Osteocyte (in vitro differentiated cells): ENCODE results near the gene SECISBP2L. TPM values are rescaled to one million over a fixed set of nuclear protein-coding genes. Genes with fewer than 3 reads are reported as not detected.
A peak's percentile ranks its signal among the peaks of the same experiment; 100 is the strongest.

Experiments
- DNase-seq: peaks from one replicate; pipeline ENCODE4 v3.0.0; 2021; ENCODE audit warnings: mixed read lengths; ENCODE audit not compliant: unreplicated experiment; ENCODE audit errors: extremely low spot score
- H3K27ac Mint-ChIP-seq: one replicate; pipeline ENCODE4 v1.8.0; 2021; ENCODE audit warnings: mild to moderate bottlenecking, mixed read lengths; ENCODE audit not compliant: unreplicated experiment
- H3K27me3 Mint-ChIP-seq: one replicate; pipeline ENCODE4 v1.8.0; 2021; ENCODE audit warnings: mixed read lengths; ENCODE audit not compliant: unreplicated experiment
- H3K36me3 Mint-ChIP-seq: one replicate; pipeline ENCODE4 v1.8.0; 2021; ENCODE audit warnings: mixed read lengths; ENCODE audit not compliant: unreplicated experiment
- H3K4me1 Mint-ChIP-seq: one replicate; pipeline ENCODE4 v1.8.0; 2021; ENCODE audit warnings: mixed read lengths; ENCODE audit not compliant: unreplicated experiment
- H3K4me3 Mint-ChIP-seq: one replicate; pipeline ENCODE4 v1.8.0; 2021; ENCODE audit warnings: mild to moderate bottlenecking, moderate library complexity, mixed read lengths; ENCODE audit not compliant: unreplicated experiment
- H3K9me3 Mint-ChIP-seq: one replicate; pipeline ENCODE4 v1.8.0; 2021; ENCODE audit warnings: mixed read lengths; ENCODE audit not compliant: unreplicated experiment
- CTCF ChIP-seq: fragments of 200-600 bp; sonication (generic); IDR thresholded peaks from 2 replicates; pipeline ENCODE4 v1.5.0; 2021; ENCODE audit warnings: antibody characterized with exemption, mild to moderate bottlenecking, moderate library complexity
- total RNA-seq: library from RNA; stranded (reverse); gene quantifications from 2 replicates; pipeline ENCODE4 v1.2.1, GENCODE V29; 2021

Gene SECISBP2L
- total RNA-seq, 1 donor from 2014 or later, result 47.7 TPM

DNA sequence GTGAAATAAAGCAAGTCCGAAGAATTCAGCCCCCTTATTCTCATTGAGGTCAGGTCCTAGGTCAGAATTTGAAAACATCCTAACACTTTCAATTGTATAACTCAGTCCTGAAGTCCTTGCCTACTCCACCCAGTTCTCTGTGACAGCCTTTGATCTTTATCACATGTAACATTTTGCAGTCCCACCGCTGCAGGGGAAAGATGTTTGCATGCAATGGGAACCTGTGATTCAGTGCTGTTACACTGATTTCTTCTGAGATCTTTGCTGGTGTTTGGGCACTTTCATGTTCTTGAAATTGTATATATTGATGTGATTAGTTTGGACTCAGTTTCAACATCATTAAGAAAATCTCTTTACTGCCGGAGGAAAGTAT, 18.0 kb upstream of the SECISBP2L start:
- DNase-seq, result no peak
- Mint-ChIP-seq H3K27ac (no peak overlapping the region), H3K36me3 (no peaks in the 10 kb centered on the region), H3K4me1 (peaks cover 12% of the 10 kb centered on the region), H3K9me3 (no peaks in the 10 kb centered on the region), H3K4me3 (no peak overlapping the region), H3K27me3 (peaks cover 3% of the 10 kb centered on the region)
- no peak for TF ChIP-seq CTCF

GRCh38 chr15:49063402-49064280, 17.4 kb upstream of the SECISBP2L start:
- Mint-ChIP-seq H3K27me3 (peaks cover 3% of the 10 kb centered on the region), H3K4me1 (peaks cover 12% of the 10 kb centered on the region), H3K4me3 (no peak overlapping the region), H3K36me3 (no peaks in the 10 kb centered on the region), H3K27ac (no peak overlapping the region), H3K9me3 (no peaks in the 10 kb centered on the region)
- TF ChIP-seq CTCF, result no peak
- DNase-seq, result no peak

DNA sequence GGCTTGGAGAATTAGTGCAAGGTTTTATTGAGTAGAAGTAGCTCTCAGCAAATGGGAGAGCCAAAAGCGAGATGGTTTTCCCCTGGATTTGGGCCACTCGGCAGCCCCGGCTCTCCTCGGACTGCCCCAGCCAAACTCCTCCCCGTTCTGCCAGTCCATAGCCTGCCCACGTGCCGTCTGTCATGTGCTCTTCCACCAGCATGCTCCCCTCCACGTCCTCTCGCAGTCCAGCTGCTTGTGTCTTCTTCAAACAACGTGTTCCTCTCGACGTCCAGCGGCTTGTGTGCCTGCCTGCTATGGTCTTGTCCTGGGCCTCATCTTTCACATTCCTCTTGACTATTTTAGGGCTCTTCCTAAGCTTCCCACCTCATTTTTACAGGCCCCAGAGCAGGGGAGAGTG, 16.7 kb upstream of the SECISBP2L start:
- no peak overlapping the region for H3K27ac Mint-ChIP-seq
- H3K4me3 Mint-ChIP-seq, result no peak overlapping the region
- H3K9me3 Mint-ChIP-seq, result no peaks in the 10 kb centered on the region
- DNase-seq, result no peak
- TF ChIP-seq CTCF, result no peak
- peaks cover 12% of the 10 kb centered on the region for H3K4me1 Mint-ChIP-seq
- no peaks in the 10 kb centered on the region for H3K36me3 Mint-ChIP-seq
- peaks cover 2% of the 10 kb centered on the region for H3K27me3 Mint-ChIP-seq

DNA sequence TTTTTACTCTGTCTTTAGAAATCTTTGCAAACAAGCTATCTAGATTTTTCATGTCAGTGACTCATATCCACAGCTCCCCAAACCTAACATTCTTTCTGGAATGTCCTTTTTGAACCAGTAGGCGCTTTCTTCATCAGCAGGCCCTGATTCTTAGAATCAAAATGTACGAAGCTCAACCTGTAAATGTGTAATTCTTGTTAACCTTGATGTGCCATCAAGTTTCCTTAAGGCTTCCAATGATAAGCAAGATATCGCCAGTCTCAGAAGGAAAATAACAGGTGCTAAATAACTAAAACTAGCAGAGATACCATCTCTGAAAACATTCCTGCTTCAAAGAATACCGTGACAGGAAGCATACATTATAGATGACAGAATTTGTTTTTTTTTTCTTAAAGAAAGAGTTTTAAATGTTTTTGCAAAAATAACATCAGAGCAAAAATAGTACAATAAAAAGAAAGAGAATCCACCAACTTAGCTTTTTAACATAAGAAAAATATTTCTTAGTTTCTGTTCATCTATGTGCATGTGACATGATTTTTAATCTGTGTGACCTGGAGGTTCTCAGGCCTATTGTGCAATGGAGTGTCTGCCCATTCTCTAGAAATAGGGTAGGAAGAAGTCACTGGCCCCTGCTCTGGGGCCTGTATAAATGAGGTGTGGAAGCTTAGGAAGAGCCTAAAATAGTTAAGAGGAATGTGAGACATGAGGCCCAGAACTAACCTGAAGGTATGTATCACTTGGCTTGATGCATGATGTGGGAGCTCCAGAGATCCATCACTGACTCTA, 14.7 kb upstream of the SECISBP2L start:
- Mint-ChIP-seq H3K4me3 (no peak overlapping the region), H3K4me1 (peaks cover 12% of the 10 kb centered on the region), H3K9me3 (no peaks in the 10 kb centered on the region), H3K36me3 (no peaks in the 10 kb centered on the region), H3K27ac (peak overlapping the region; percentile 50), H3K27me3 (no peaks in the 10 kb centered on the region)
- no peak for DNase-seq
- no peak for TF ChIP-seq CTCF

DNA sequence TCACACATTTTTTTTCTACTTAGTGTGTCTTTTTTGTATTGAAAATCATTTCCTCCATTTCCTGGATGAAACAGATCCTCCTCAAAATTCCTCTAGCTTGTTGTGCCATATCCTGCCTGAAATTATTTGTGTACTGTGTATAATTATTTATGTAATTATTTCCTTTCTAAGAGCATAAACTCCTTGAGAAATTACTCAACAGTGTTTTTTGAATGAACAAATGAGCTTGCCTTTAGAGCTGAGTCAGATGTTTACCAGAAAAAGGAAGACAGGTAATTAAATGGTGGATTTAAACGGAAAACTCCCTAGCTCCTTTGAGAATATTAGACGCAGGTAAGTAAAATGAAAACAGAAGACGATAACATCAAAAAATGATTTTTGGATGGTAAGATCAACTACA, 13.2 kb upstream of the SECISBP2L start:
- Mint-ChIP-seq H3K27ac (no peak overlapping the region), H3K9me3 (no peaks in the 10 kb centered on the region), H3K27me3 (no peaks in the 10 kb centered on the region), H3K36me3 (no peaks in the 10 kb centered on the region), H3K4me3 (no peak overlapping the region), H3K4me1 (peaks cover 12% of the 10 kb centered on the region)
- TF ChIP-seq CTCF, result no peak
- DNase-seq, result no peak
